ENCODE results near the gene PFKFB1. TPM values are rescaled to one million over a fixed set of nuclear protein-coding genes. Genes with fewer than 3 reads are reported as not detected.
"Not testable (repeated sequence)": the region's sequence is repeated elsewhere in the genome, so short reads cannot be mapped to it uniquely, and the experiment has no call there.

PFKFB1 gene
- total RNA-seq, 1 donor from 2014 or later: 0.49 TPM

- no peaks in the 10 kb centered on the region for H3K36me3 Mint-ChIP-seq (ENCODE audit: low read depth, unreplicated experiment)
- DNase-seq (ENCODE audit: low spot score): no peak
- H3K27me3 Mint-ChIP-seq (ENCODE audit: unreplicated experiment): no peaks in the 10 kb centered on the region
- H3K27ac Mint-ChIP-seq (ENCODE audit: unreplicated experiment): no peak overlapping the region
- no peak overlapping the region for H3K4me3 Mint-ChIP-seq (ENCODE audit: unreplicated experiment)
- TF ChIP-seq, protein P1, sequence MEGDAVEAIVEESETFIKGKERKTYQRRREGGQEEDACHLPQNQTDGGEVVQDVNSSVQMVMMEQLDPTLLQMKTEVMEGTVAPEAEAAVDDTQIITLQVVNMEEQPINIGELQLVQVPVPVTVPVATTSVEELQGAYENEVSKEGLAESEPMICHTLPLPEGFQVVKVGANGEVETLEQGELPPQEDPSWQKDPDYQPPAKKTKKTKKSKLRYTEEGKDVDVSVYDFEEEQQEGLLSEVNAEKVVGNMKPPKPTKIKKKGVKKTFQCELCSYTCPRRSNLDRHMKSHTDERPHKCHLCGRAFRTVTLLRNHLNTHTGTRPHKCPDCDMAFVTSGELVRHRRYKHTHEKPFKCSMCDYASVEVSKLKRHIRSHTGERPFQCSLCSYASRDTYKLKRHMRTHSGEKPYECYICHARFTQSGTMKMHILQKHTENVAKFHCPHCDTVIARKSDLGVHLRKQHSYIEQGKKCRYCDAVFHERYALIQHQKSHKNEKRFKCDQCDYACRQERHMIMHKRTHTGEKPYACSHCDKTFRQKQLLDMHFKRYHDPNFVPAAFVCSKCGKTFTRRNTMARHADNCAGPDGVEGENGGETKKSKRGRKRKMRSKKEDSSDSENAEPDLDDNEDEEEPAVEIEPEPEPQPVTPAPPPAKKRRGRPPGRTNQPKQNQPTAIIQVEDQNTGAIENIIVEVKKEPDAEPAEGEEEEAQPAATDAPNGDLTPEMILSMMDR (IDR thresholded peaks at IDR 0.05; ENCODE audit: unreplicated experiment): no peak
- no peaks in the 10 kb centered on the region for H3K9me3 Mint-ChIP-seq (ENCODE audit: unreplicated experiment)
- no peaks in the 10 kb centered on the region for H3K4me1 Mint-ChIP-seq (ENCODE audit: unreplicated experiment)
Measured at GRCh38 chrX:54994668-54995351, 822 bp upstream of the PFKFB1 start.

- TF ChIP-seq, protein P1 (IDR thresholded peaks at IDR 0.05; ENCODE audit: unreplicated experiment): no peak
- no peaks in the 10 kb centered on the region for H3K36me3 Mint-ChIP-seq (ENCODE audit: low read depth, unreplicated experiment)
- DNase-seq (ENCODE audit: low spot score): no peak
- no peak overlapping the region for H3K4me3 Mint-ChIP-seq (ENCODE audit: unreplicated experiment)
- H3K9me3 Mint-ChIP-seq (ENCODE audit: unreplicated experiment): no peaks in the 10 kb centered on the region
- H3K27ac Mint-ChIP-seq (ENCODE audit: unreplicated experiment): no peak overlapping the region
- H3K27me3 Mint-ChIP-seq (ENCODE audit: unreplicated experiment): no peaks in the 10 kb centered on the region
- H3K4me1 Mint-ChIP-seq (ENCODE audit: unreplicated experiment): no peaks in the 10 kb centered on the region
Measured at GRCh38 chrX:54992911-54993622, 921 bp downstream of the PFKFB1 start.

DNA sequence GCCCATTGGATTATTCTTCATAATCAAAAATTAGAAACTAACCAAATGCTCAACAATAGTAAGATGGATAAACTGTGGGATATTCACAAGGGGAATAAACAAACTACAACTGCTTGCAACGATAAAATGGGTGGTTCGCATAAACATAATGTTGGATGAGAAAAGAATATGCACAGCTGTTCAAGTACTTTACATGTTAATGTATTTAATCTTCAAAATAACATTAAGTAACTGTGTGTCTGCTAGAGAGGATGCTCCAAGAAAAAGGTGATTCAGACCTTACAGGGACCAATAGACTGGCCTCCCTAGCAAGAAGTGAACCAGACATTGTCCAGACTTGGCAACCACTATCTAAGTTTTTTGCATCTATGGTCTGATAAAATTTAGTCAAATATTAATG, 2.3 kb downstream of the PFKFB1 start:
- H3K9me3 Mint-ChIP-seq (ENCODE audit: unreplicated experiment): no peaks in the 10 kb centered on the region
- H3K36me3 Mint-ChIP-seq (ENCODE audit: low read depth, unreplicated experiment): no peaks in the 10 kb centered on the region
- no peak overlapping the region for H3K27ac Mint-ChIP-seq (ENCODE audit: unreplicated experiment)
- H3K4me3 Mint-ChIP-seq (ENCODE audit: unreplicated experiment): no peak overlapping the region
- no peaks in the 10 kb centered on the region for H3K4me1 Mint-ChIP-seq (ENCODE audit: unreplicated experiment)
- DNase-seq (ENCODE audit: low spot score): no peak
- H3K27me3 Mint-ChIP-seq (ENCODE audit: unreplicated experiment): no peaks in the 10 kb centered on the region
- TF ChIP-seq, protein P1 (IDR thresholded peaks at IDR 0.05; ENCODE audit: unreplicated experiment): no peak

GRCh38 chrX:54983306-54983705, 10.7 kb downstream of the PFKFB1 start:
- H3K9me3 Mint-ChIP-seq (ENCODE audit: unreplicated experiment); H3K4me3 Mint-ChIP-seq (ENCODE audit: unreplicated experiment); H3K36me3 Mint-ChIP-seq (ENCODE audit: low read depth, unreplicated experiment); H3K27me3 Mint-ChIP-seq (ENCODE audit: unreplicated experiment); H3K4me1 Mint-ChIP-seq (ENCODE audit: unreplicated experiment); DNase-seq (ENCODE audit: low spot score); H3K27ac Mint-ChIP-seq (ENCODE audit: unreplicated experiment): not testable (repeated sequence)

GRCh38 chrX:54980334-54980733, 13.7 kb downstream of the PFKFB1 start:
- Mint-ChIP-seq H3K4me1 (ENCODE audit: unreplicated experiment) (no peaks in the 10 kb centered on the region), H3K27me3 (ENCODE audit: unreplicated experiment) (no peaks in the 10 kb centered on the region), H3K27ac (ENCODE audit: unreplicated experiment) (no peak overlapping the region), H3K9me3 (ENCODE audit: unreplicated experiment) (no peaks in the 10 kb centered on the region), H3K4me3 (ENCODE audit: unreplicated experiment) (no peak overlapping the region), H3K36me3 (ENCODE audit: low read depth, unreplicated experiment) (no peaks in the 10 kb centered on the region)
- DNase-seq (ENCODE audit: low spot score): no peak
- TF ChIP-seq, protein P1 (IDR thresholded peaks at IDR 0.05; ENCODE audit: unreplicated experiment): no peak

All from endothelial cell (in vitro differentiated cells).